ENCODE measurements around the gene SLC9A2.

- TF ChIP-seq CTCF (IDR thresholded peaks at IDR 0.05) (peak in 3 of 6 experiments; percentile 14 to 31 (median 25)), POLR2A (IDR thresholded peaks at IDR 0.05) (peak in 1 of 2 donors; percentile 58)
These were observed 17.0 kb downstream of the SLC9A2 start for GRCh38 chr2:102636283-102636907.

Data from Peyer's patch (tissue), 4 donors.